HS-27A (cell line): Measurements from ENCODE around the gene ABHD11.
"Not testable (repeated sequence)": the region's sequence is repeated elsewhere in the genome, so short reads cannot be mapped to it uniquely, and the experiment has no call there.

Source experiments
- DNase-seq: peaks from one replicate; pipeline ENCODE4 v3.0.0-alpha.2; 2012; ENCODE audit warnings: low read depth, missing footprints

The ABHD11 gene

DNA sequence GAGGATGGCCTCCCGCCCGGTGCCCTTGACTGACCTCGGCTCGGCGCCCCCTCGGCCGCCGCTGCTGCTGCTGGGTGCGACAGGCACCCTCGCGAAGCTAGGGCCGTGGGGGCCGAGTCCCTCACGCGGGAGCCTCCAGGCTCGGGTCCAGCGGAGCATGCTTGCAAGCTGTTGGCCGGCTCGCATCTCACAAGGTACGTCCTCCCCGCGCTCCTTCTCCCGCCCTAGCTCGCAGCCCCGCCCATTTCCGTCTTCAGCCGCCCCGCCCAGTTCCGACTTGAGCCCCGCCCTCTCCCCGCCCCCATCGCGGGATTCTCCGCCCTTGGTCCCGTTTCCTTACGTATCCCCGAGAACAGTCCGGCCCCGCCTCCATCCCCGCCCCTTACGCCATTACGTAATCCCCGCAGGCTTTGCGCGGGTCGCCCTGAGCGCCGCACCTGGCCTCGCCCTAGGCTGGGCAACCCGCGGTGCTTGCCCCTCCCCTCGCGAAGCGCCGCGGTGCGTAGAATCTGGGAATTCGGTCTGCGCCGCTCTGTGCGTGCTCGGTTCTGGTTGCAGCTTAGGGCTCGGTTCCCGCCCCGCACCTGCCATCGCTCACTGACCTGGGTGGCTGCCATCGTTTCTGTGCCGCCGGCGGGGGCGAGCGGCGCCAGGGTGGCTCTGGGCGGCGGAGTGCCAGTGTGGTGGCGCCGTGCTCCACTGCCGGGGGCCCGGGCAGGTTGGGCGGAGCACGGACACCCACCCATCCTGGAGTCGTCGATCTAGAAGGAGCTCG is at the start of gene ABHD11:
TSS of gene ABHD11 (minus strand) at position 191 of the 775 bp plus-strand sequence. CDS start at position 159, 32 bp downstream.
- DNase-seq, result peak; percentile 85

- DNase-seq, result not testable (repeated sequence)
These were observed 49.1 kb upstream of the ABHD11 start for GRCh38 chr7:73787786-73788048.

DNA sequence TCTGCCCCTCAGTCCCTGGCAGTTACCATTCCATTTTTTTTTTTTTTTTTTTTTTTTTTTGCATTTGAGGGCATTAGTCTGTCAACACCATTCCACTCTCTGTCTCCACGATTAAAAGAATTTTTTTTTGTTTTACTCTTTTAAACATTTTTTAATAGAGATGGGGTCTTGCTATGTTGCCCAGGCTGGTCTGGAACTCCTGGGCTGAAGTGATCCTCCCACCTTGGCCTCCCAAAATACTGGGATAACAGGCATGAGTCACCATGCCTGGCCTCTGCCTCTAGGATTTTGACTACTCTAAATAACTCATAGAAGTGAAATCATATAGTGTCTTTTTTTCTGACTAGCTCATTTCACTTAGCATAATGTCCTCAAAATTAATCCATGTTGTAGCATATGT is 48.0 kb upstream of the ABHD11 start:
- no peak for DNase-seq

GRCh38 chr7:73779517-73779916 is 40.9 kb upstream of the ABHD11 start:
- DNase-seq, result no peak

GRCh38 chr7:73778801-73779389 is 40.3 kb upstream of the ABHD11 start:
- DNase-seq, result no peak

- no peak for DNase-seq
These were observed 36.3 kb upstream of the ABHD11 start for GRCh38 chr7:73774923-73775322.

GRCh38 chr7:73773700-73774517 is 35.3 kb upstream of the ABHD11 start:
- no peak for DNase-seq

GRCh38 chr7:73770860-73771670 is 32.5 kb upstream of the ABHD11 start:
- no peak for DNase-seq

GRCh38 chr7:73770002-73770859 is 31.6 kb upstream of the ABHD11 start, which contains the start of gene CLDN3:
Gene CLDN3 (minus strand): TSS chr7:73770270. CDS start chr7:73770049, 221 bp downstream.
- DNase-seq, result no peak

GRCh38 chr7:73769481-73770001 is 30.9 kb upstream of the ABHD11 start:
- DNase-seq, result no peak

DNA sequence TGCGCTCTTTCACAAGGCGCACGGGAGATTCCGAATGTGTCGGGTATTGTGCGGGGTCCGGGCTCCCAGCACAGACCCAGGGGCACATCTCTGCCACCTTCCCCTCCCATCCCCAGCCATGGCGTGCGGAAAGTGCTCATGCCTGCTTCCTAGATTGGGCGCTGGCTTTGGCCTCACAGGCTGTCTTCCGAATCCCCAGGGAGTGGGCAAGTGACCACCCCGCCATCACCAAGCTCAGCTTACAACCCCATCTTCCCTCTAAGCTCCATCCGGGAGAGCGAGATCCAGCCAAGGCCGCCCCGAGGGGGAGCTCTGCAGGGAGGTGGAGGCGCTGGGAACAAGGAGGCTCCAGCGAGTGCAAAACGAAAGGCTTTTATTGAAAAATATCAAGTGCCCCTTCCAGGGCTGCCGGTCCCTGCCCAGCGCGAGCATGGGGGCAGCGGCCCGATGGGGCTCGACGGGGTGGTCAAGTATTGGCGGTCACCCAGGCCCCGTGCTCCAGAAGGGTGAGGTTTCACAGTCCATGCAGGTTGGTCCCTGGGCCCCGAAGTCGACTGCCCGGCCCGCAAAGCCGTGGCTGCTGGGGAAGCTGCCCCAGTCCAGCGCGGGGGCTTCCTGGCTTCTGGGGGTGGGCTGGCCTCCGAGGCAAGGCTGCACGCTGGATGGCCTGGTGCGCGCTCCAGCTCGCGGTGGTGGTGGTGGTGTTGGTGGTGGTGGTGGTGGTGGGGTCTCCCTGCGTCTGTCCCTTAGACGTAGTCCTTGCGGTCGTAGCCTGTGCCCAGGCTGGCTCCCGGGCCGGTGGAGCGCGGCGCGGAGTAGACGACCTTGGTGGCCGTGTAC is 30.3 kb upstream of the ABHD11 start:
- DNase-seq, result no peak

- DNase-seq, result no peak
These were observed 28.1 kb upstream of the ABHD11 start for GRCh38 chr7:73766556-73767229.

GRCh38 chr7:73762659-73762999 is 24.0 kb upstream of the ABHD11 start:
- no peak for DNase-seq

DNA sequence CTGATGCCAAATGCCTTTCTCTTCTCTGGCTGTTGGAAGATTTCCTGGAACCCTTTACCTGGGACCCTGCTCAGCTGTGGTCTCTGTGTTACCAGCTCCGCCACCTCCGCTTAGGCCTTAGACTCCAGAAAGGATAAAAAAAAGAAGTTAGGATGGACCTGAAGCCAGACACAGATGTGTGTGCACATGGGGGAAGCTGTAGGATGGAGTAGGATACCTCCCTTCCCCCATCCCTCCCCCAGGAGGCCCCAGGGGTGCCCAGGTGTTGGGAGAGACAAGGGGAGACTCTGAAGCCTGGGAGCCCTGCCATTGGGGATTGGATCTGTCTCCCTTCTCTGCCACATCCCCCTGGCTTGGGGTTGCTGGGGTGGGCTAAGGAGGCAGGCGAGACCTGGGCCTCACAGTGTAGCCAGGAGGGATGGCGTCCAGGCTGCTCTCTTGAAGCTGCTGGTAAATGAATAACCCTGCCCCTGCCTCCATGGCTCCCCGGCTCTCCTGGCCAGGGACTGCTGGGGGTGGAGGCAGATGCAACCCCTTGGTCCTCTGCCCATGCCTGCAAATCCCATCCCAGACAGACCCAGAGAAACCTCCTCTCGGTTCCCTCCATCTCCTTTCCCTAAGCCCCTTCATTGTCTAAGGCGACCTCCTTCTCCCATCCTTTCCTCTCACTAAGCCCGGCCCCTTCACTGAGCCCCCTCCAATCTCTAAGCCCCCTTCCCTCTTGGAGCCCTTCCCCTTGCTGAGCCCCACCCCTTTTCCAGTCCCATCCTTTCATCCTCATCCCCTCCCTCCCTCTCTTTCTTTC is 23.5 kb upstream of the ABHD11 start:
- no peak for DNase-seq

- no peak for DNase-seq
These were observed 20.1 kb upstream of the ABHD11 start for GRCh38 chr7:73758581-73759138.

DNA sequence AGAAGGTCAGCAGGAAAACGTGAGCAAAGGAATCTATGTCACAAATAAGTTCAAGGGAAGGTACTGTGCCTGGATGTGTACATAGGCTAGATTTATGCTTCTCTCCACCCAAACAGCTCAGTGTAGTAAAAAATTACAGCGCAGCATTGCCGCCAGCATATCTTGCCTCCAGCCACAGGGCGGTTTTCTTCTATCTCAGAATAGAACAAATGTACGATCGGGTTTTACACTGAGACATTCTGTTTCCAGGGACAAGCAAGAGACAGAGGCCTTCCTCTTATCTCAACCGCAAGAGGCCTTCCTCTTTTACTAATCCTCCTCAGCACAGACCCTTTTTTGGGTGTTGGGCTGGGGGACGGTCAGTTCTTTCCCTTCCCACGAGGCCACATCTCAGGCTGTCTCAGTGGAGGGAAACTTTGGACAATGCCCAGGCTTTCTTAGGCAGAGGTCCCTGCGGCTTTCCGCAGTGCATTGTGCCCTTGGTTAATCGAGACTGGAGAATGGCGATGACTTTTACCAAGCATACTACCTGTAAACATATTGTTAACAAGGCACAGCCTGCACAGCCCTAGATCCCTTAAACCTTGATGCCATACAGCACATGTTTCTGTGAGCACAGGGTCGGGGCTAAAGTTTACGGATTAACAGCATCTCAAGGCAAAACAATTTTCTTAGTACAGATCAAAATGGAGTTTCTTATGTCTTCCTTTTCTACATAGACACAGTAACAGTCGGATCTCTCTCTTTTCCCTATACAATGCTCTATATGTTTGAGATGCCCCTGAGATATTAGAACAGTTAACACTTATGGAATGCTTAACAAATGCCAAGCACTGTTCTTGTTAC is 11.6 kb upstream of the ABHD11 start:
- no peak for DNase-seq

DNA sequence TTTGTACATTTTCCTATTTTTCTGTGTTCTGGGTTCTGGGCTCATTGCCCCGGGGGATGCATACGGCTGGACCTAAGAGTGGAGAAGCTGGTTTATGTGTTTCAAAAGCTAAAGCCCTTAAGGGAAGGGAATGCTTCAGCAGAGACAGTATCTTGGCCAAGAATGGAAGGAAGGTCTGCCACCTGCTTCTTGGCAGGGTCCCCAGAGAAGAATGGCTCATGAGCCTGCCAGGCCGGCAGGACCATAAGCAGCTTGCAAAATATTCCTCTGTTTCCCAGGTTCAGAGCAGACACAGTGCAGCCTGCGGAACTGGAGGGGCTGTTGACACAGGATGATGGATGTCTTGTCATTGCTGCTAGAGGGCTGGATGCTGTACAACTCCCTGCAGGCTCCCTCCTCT is 7.8 kb upstream of the ABHD11 start:
- DNase-seq, result no peak
